Psoas muscle (tissue), 8 donors: Measurements from ENCODE around the gene DEFB118. TPM values are rescaled to one million over a fixed set of nuclear protein-coding genes. Genes with fewer than 3 reads are reported as not detected.
"Not testable (repeated sequence)": the region's sequence is repeated elsewhere in the genome, so short reads cannot be mapped to it uniquely, and the experiment has no call there.

Experiments
- ATAC-seq, 4 donors: fragments of 200-7000 bp; cut with Tn5 transposase; one replicate each; pipeline ENCODE4 v1.9.1; 2020; ENCODE audit warnings: moderate library complexity in 3 of 4, mild to moderate bottlenecking in 2 of 4
- DNase-seq, 2 donors: peaks; one replicate each; pipeline ENCODE4 v3.0.0-alpha.2; 2020
- H3K27ac ChIP-seq: fragments of 200-600 bp; one replicate; pipeline ENCODE4 v1.8.0; 2022
- H3K27me3 ChIP-seq, 3 donors: fragments of 200-600 bp in 1 of 3; one replicate each; pipeline versions ENCODE4 v1.6.1 to v1.8.0; 2013 to 2022; ENCODE audit warnings: low read length in 2 of 3, mild to moderate bottlenecking in 2 of 3, moderate library complexity in 1 of 3; ENCODE audit not compliant: insufficient read depth in 3 of 3
- H3K36me3 ChIP-seq, 2 donors: fragments of 200-600 bp in 1 of 2; one replicate each; pipeline versions ENCODE4 v1.6.1 to v1.8.0; 2013 to 2022; ENCODE audit warnings: low read depth in 1 of 2, mild to moderate bottlenecking in 1 of 2, moderate library complexity in 1 of 2; ENCODE audit not compliant: insufficient read depth in 1 of 2
- H3K4me1 ChIP-seq: fragments of 200-600 bp; one replicate; pipeline ENCODE4 v1.8.0; 2022
- H3K4me3 ChIP-seq: fragments of 200-600 bp; one replicate; pipeline ENCODE4 v1.8.0; 2022; ENCODE audit warnings: mild to moderate bottlenecking
- H3K9me3 ChIP-seq: fragments of 200-600 bp; one replicate; pipeline ENCODE4 v1.8.0; 2022
- WGBS, 3 donors: extraction: QIAGEN DNeasy Blood & Tissue Kit; methylation state at CpG; one replicate each; pipeline versions ENCODE4 v1.1.6 to v1.1.7; 2013; 5-methylcytosine and 5-hydroxymethylcytosine counted together
- intact Hi-C, 2 donors: fragments of 100-400 bp; cut with DNase I; formaldehyde crosslinking; loops; one replicate each; pipeline versions ENCODE4 v1.11.0 to v1.14.2; 2022
- polyA plus RNA-seq, 3 donors: library from polyadenylated mRNA; stranded (reverse); fragments of 200-250 nt; gene quantifications; one replicate each; pipeline ENCODE4 v1.2.3, GENCODE V29; 2013
- total RNA-seq, 4 donors: library from RNA; stranded (reverse); fragmentation: NEBNext Ultra II Directional in 2 of 4; extraction: Animal tissue kit (Norgen Biotek cat#: 25700) in 2 of 4; gene quantifications; one replicate each; pipeline versions ENCODE4 v1.2.1 to v1.2.4, GENCODE V29; 2021 to 2023
- TF ChIP-seq, protein P1 (sequence below): fragments of 200-600 bp; IDR thresholded peaks from one replicate; pipeline ENCODE4 v1.8.0; 2022; ENCODE audit warnings: antibody characterized with exemption
- donor health status: healthy with polysubstance abuse.
- donor health status: DM: no; HTN: no; CAD: no; lungs with moderate emphysema.
- donor health status: Bipolar disorder and iron deficiency.
- donor health status: healthy.
- donor health status: DM: yes; HTN: yes; CAD: no.
- donor health status: DM: no; HTN: no; CAD: no.
- donor health status: DM: no; HTN: no; CAD: no.
- donor health status: DM: yes; HTN: yes; CAD: no.

DEFB118 gene
- total and polyA plus RNA-seq, 7 donors = not detected

DNA sequence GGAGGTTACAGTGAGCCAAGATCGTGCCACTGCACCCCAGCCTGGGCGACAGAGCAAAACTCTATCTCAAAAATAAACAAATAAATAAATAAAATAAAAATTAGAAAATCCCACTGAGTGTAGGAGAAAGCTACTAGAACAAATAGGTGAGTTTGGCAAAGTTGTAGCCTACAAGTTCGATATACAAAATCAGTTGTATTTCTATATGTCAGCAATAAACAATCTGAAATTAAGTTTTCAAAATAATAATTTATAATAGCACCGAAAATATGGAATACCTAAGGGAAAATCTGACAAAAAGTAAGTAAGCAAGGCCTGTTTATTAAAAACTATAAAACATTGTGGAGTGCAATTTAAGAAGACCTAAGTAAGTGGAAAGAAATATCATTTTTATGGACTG, 5.1 kb upstream of the DEFB118 start:
- no peak overlapping the region for H3K4me3 ChIP-seq
- TF ChIP-seq, protein P1, sequence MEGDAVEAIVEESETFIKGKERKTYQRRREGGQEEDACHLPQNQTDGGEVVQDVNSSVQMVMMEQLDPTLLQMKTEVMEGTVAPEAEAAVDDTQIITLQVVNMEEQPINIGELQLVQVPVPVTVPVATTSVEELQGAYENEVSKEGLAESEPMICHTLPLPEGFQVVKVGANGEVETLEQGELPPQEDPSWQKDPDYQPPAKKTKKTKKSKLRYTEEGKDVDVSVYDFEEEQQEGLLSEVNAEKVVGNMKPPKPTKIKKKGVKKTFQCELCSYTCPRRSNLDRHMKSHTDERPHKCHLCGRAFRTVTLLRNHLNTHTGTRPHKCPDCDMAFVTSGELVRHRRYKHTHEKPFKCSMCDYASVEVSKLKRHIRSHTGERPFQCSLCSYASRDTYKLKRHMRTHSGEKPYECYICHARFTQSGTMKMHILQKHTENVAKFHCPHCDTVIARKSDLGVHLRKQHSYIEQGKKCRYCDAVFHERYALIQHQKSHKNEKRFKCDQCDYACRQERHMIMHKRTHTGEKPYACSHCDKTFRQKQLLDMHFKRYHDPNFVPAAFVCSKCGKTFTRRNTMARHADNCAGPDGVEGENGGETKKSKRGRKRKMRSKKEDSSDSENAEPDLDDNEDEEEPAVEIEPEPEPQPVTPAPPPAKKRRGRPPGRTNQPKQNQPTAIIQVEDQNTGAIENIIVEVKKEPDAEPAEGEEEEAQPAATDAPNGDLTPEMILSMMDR = no peak
- H3K27me3 ChIP-seq = no peaks in the 10 kb centered on the region
- ATAC-seq (no peak), DNase-seq (no peak)
- H3K4me1 ChIP-seq = no peaks in the 10 kb centered on the region
- 64 to 69% (median 65%) methylated on average over 4 of the region's 4 CpGs for WGBS, 3 donors
- H3K9me3 ChIP-seq = no peaks in the 10 kb centered on the region
- intact Hi-C loops = no loop called here
- no peaks in the 10 kb centered on the region for H3K36me3 ChIP-seq
- no peak overlapping the region for H3K27ac ChIP-seq

DNA sequence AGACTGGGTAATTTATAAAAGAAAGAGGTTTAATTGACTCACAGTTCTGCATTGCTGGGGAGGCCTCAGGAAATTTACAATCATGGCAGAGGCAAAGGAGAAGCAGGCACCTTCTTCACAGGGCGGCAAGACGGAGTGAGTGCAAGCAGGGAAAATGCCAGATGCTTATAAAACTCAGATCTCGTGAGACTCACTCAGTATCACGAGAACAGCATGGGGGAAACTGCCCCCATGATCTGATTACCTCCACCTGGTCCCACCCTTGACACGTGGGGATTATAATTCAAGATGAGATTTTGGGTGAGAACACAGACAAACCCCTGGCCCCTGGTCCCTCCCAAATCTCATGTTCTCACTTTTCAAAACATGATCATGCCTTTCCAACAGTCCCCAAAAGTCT, 4.1 kb upstream of the DEFB118 start:
- H3K9me3 ChIP-seq, intact Hi-C loops, ATAC-seq, DNase-seq, H3K27ac ChIP-seq, H3K4me1 ChIP-seq, H3K27me3 ChIP-seq, H3K4me3 ChIP-seq, H3K36me3 ChIP-seq: not testable (repeated sequence)
- 69 to 78% (median 71%) methylated on average over 5 of the region's 5 CpGs for WGBS, 3 donors

DNA sequence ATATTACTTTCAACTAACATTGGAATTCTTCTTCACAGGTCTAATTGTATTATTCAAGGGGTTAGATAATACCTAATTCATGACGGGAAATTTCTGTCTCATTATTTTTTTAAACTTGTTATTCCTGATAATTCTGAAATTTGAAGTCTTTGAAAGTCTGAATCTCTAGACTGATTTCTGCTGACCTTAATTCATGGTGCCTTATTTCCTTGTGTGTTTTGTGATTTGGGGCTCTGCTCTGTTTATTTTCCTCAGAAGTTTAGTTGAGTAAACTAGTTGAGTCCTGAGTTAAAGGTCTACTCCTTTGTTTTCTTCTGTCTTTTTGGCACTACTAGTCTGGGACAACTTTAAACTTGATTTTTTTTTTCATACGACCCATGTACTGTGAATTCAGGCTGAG, 5.9 kb downstream of the DEFB118 start:
- intact Hi-C loops = no loop called here
- TF ChIP-seq, protein P1 = no peak
- Histone ChIP-seq H3K4me1 (no peaks in the 10 kb centered on the region), H3K27ac (no peak overlapping the region), H3K27me3 (no peaks in the 10 kb centered on the region), H3K9me3 (peaks cover 4% of the 10 kb centered on the region), H3K36me3 (no peaks in the 10 kb centered on the region), H3K4me3 (no peak overlapping the region)
- ATAC-seq (no peak), DNase-seq (no peak)
- WGBS, 3 donors = 53 to 62% (median 59%) methylated on average over 2 of the region's 2 CpGs

DNA sequence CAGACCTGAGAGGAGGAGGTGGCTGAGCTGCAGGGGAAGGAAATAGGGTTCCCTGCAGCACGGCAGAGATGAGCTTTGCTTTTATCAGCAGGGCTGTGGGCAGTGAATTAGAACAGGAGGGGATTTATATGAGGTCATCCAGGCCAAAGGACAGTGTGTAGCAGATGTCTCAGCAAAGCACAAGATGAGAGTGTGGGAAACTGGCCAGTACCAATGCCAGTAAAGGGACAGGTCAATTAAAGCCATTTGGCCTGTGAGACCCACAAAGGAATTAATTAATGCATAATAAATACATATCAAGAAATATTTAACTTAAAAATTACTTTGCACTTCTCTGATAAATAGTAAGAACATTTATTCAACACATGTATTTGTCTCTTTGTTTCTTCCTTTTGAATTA, 22.1 kb downstream of the DEFB118 start, which contains the start of gene DEFB119:
DEFB119 (minus strand) TSS at position 101 of the 400 bp plus-strand sequence. CDS start 107 bp downstream, outside the sequence.
- Histone ChIP-seq H3K36me3 (no peaks in the 10 kb centered on the region), H3K27me3 (no peaks in the 10 kb centered on the region), H3K4me1 (no peaks in the 10 kb centered on the region), H3K27ac (no peak within 1 kb of the TSS), H3K4me3 (no peak within 1 kb of the TSS), H3K9me3 (no peaks in the 10 kb centered on the region)
- DNase-seq (no peak), ATAC-seq (no peak)
- intact Hi-C loops = no loop called here
- TF ChIP-seq, protein P1 = no peak
- 35 to 41% (median 37%) methylated on average over 1 of the region's 1 CpG for WGBS, 3 donors

DNA sequence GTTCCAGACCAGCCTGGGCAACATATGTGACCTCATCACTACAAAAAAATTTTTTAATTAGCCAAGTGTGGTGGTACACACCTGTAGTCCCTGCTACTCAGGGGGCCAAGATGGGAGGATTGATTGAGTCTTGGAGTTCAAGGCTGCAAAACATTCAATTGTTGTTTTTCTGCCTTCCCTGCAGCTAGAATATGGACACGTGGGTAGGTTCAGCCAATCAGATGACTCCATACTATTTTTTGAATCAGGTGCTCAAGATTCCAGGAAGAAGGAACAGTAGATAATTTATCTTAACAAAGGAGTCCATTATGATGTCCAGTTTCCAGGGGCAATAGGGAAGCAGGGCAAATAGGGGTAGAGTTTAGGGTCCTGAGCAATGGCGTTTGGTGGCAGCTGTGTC, 24.4 kb downstream of the DEFB118 start:
- H3K4me1 ChIP-seq = no peaks in the 10 kb centered on the region
- intact Hi-C loops = no loop called here

More for the DNA sequence above, 24.4 kb downstream of the DEFB118 start:
- DNase-seq = no peak
- 59 to 63% (median 62%) methylated on average over 2 of the region's 2 CpGs for WGBS, 3 donors
- Histone ChIP-seq H3K27ac (no peak overlapping the region), H3K27me3 (no peaks in the 10 kb centered on the region), H3K36me3 (no peaks in the 10 kb centered on the region), H3K4me3 (no peak overlapping the region), H3K9me3 (no peaks in the 10 kb centered on the region)
- ATAC-seq = no peak
- TF ChIP-seq, protein P1 = no peak
